GM12872 (cell line): ENCODE measurements around the gene SCAPER.

Experiments
- TF ChIP-seq, protein P1 (sequence below): IDR thresholded peaks from 3 replicates; pipeline ENCODE4 v1.5.1; 2011; ENCODE audit warnings: low read depth, mild to moderate bottlenecking, low read length, moderate library complexity; ENCODE audit not compliant: insufficient read depth

SCAPER gene

DNA sequence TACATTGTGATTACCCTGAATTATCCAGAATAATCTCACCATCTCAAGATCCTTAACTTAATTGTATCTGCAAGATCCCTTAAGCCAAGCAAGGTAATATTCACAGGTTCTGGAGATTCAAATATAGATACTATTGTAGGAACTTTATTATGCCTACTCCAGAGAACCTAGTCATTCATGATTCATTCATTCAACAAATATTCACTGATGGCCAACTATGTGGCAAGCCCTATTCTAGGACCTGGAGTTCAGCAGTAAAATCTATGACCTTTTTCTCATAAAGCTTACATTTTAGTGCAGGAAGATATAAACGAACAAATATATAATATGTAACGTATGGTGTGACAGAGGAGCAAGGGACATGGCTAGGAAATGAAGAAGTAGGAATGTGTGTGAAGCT, 519.0 kb downstream of the SCAPER start:
- TF ChIP-seq, protein P1, sequence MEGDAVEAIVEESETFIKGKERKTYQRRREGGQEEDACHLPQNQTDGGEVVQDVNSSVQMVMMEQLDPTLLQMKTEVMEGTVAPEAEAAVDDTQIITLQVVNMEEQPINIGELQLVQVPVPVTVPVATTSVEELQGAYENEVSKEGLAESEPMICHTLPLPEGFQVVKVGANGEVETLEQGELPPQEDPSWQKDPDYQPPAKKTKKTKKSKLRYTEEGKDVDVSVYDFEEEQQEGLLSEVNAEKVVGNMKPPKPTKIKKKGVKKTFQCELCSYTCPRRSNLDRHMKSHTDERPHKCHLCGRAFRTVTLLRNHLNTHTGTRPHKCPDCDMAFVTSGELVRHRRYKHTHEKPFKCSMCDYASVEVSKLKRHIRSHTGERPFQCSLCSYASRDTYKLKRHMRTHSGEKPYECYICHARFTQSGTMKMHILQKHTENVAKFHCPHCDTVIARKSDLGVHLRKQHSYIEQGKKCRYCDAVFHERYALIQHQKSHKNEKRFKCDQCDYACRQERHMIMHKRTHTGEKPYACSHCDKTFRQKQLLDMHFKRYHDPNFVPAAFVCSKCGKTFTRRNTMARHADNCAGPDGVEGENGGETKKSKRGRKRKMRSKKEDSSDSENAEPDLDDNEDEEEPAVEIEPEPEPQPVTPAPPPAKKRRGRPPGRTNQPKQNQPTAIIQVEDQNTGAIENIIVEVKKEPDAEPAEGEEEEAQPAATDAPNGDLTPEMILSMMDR: no peak

DNA sequence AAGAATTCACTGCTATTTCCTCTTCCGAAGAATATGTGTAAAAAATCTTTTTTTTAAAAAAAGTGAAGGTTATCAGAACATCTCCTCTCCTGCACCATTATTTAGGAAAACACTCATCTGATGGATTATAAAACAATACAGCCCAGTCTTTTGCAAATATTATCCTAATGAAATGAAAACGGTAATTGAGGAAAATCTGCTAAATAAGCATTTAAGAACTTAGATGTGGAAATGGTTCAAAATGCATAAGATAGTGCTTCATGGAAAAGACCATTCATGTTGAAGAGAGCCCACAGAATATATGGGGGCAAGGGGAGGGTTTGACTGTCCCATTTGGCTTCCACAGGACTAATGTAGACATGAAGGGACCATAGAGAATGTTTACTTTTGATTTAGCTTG, 520.7 kb downstream of the SCAPER start:
- TF ChIP-seq, protein P1: no peak

DNA sequence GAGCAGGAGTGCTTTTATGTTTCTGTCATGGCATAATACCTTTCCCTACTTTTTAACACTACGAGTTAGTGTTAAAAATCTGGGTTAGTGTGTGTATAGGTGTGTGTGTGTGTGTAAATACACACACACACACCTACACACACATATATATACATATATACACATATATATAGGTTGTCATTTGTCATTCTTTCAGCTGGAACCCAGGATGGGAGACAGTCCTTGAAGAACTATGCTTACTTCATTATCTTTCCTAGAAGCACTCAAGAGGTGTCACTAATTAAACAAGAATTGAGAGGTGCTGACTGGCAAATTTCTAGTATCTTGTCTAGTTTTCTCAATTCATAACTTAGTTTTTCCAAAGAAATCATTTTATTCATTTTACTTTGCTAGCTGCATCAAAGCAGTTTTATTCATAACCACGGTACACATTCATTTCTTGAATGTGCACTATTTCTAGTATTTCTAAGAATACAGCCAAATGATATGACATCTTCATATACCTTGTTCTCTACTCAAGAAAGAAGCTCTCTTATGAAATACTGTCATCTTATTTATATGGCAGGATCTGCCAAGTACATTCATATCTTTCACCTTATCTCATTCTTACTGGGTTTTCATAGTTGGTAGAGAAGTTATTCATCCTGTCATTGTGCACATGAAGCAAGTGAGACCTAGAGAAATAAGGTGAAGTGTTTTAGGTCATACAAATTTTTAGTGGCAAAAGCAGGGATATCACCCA, 522.0 kb downstream of the SCAPER start:
- TF ChIP-seq, protein P1: no peak

DNA sequence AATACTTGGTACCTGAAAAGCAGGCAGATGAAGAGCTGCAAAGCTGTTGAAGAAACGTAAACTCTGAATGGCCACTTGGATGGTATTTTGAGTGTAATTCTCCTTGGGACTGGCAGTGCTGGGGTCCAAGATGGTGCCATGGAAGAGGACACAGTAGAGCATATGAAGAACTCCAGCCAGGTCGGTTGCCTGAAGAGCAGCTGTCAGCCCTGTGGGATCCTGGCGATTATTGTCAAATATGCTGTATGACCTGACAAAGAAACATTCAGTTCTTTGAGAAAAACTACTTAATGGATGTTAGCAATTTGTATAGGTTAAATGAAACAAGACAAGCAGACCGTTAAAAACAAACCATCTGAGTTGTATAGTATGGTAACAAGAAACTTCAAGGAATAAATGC, 523.8 kb downstream of the SCAPER start:
- TF ChIP-seq, protein P1: no peak

GRCh38 chr15:76380249-76380648, 524.9 kb downstream of the SCAPER start:
- TF ChIP-seq, protein P1: no peak

GRCh38 chr15:76378691-76379090, 526.4 kb downstream of the SCAPER start:
- TF ChIP-seq, protein P1: no peak

GRCh38 chr15:76377751-76378150, 527.4 kb downstream of the SCAPER start:
- TF ChIP-seq, protein P1: no peak

DNA sequence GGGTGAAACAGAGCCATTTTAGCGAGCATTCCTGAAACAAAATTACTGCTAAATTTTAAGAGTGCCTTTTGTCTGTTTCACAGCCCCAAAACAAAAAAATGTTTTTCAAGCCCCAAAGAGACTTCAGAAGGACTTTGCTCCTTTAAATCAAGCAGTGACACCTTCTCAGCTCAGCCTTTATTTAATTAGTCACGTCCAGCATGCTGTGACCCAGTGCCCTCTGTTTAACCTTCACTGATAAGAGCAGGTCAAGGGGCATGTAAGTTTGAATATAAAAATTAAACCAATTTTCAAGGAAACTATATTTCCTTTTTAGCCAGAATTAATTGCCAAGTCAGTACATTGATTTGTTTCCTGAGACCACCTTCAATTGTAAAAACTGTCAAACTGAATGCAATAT, 527.9 kb downstream of the SCAPER start:
- TF ChIP-seq, protein P1: no peak
